GM21576 (cell line): Measurements from ENCODE around the gene PPARA.
"Not testable (repeated sequence)": the region's sequence is repeated elsewhere in the genome, so short reads cannot be mapped to it uniquely, and the experiment has no call there.

Source experiments
- ATAC-seq: cut with Tn5 transposase; IDR thresholded peaks from one replicate; pipeline ENCODE4 v1.9.1; 2021; ENCODE audit warnings: mild to moderate bottlenecking, moderate library complexity; ENCODE audit not compliant: unreplicated experiment

The PPARA gene

DNA sequence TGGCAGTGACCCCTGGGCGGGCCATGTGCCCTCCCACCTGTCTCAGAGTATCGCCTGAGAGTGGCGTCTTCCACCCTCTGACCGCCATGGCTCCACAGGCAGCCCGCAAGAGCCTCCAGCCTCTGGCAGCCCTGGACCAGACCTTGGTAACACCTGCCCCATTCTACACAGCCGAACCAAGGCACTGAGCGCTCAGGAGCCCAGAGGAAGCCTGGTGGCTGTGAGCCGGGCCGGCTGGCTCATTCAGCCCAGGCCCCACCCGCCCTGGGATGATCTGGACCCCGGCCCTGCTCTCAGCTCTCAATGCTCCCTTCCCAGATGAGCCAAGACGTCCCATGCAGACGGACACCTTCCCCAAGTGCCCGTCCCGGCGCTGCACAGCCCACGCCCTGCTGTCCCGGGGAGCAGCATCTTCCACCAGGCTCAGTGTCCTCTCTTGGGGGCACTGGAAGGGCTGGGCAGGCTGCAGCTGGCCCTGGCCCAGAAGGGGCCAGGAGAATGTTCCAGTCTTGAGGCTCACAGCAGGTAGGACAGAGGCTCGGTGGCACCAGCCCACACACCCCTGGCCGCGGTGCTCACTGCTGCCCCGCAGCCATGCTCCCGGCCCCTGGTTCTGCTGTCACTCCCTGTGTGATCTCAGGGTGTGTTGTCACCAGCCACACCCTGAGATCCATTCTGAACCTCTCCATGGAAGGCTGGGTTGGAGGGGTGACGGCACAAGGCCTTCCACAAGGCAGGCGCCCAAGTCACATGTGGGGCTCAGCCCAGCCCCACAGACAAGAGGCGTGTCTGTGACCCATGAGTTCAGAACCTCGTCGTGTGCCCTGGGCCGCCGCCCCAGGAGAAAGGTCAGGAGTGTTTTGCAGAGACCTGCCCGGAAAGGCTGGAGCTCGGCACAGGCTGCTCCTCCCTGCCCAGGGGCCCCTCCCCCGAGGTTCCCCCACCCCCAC is 24.2 kb upstream of the PPARA start:
- no peak for ATAC-seq

DNA sequence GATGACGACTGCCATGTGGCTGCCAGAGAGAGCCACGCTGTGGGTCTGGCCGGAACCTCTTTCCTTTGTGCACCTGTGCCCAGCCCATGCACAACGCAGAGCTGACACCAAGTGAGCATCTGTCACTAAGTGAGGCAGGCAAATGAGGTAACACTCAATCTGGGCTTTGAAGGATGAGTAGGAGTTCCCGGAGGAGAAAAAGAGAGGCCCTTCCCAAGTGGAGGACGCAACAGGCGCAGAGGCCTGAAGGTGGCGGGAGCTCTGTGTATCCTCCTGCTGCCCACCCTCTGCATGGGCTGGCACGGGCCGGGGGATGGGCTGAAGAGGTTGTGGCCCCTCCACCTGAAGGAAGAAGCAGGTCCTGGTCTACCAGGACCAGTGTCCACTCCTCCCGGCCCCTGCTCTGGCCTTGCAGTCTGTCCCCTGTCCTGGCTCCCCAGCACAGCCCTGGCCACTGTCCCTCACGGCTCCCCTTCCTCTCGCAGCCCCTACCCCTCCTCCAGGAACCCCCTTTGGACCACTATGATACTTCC is 23.4 kb upstream of the PPARA start:
- ATAC-seq: no peak

DNA sequence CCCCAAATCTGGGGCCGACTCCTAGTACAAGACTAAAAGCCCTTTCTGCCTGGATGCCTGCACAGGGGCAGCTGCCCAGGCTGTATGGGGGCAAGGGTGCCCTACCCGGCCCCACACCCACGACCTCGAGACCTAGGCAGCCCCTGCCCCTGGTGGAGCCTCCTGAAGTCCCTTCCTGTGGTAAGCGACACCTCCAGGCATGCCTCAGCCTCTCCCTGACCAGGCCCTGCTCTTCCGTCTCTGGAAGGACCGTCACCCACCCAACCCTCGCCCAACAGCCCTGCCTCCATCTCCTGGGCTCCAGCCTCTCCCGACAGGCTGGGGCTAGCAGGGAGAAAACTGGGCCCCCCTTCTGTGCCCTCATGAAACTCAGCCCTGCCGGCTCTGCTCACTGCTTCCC is 22.8 kb upstream of the PPARA start:
- no peak for ATAC-seq

DNA sequence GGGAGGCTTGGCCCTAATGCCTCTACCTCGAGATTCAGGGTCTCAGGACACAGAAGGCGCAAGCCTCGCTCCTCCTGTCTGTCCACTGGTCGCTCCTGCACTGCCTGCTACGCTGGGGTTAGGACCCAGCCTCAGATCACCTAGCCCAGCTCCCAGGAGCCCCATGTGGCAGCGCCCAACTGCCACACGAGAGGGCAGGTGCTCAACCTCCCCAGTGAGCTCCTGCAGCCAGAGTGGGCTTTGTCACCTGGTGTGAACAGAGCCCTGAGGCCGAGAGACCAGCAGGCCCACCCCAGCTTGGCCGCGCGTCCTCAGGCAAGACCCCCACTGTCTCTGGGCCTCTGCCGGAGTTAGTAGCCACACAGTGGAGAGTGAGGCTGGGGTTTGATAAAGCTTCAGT is 21.7 kb upstream of the PPARA start:
- ATAC-seq: no peak

DNA sequence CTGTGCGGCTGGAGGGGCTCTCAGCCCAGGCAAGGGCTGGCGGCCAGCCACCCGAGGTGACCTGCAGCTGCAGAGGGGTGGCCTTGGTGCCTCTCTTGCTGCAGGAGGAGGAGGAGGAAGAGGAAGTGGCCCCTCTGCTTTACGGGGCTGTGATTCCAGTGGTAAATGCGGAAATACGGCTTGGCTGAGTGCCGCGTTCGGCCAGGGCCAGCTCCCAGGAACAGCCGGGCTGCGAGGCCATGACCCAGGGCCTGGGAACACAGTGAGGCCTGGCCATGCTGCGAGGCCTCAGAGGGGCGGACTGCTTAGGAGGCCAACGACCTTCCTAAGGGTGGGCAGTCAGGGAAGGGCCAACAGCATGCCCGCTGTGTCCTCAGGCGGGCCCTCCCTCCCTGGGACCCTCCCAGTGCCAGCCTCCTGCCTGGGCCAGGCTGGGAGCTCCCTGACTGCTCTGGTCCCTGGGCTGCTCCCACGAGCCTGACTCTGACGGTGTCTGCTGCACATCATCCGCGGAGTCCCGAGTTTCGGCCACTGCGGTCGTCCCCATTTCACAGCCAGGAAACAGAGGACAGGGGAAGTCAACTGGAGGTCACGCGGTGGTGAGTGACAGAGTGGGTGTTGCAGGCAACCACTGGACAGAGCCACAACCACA is 20.8 kb upstream of the PPARA start:
- ATAC-seq: no peak

DNA sequence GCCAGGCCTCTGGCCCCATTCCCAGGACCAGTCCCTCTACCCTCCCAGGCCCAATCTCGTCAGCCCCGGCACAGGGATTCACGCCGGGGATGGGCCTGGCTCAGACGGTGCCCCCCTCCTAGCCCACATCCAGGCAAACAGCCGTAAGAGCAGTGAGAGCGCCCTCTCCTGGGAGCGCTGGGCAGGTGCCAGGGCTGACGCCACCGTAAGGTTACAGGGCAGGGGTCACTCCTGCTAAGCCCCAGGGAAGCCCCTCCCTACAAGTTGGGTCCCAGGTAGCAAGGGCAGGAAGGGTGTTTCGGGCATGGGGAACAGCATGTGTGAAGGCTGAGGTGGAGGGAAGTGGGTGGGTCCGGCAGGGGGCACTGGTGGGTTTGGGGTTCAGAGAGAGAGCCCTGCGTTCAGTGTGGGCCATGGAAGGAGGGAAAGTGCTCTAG is 19.2 kb upstream of the PPARA start:
- ATAC-seq: no peak

DNA sequence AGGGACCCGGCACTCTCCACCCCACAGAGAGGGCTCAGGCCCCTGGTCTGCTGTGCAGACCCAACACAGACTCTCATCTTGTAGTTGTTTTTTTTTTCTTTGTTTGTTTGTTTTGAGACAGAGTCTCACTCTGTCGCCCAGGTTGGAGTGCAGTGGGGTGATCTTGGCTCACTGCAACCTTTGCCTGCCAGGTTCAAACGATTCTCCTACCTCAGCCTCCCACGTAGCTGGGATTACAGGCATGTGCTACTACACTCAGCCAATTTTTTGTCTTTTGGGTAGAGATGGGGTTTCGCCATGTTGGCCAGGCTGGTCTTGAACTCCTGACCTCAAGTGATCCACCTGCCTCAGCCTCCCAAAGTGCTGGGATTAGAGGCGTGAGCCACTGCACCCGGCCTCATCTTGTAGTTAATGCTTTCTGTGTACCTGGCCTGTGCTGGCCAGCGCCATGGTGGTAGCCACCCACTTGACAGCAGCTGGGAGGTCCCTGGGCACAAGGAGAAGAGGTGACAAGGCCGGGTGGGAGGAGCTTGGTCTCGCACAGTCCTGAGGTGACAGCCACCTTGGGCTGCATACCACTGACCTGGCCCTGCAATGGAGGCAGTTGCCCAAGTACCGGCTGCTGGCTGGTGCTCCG is 18.0 kb upstream of the PPARA start:
- ATAC-seq: not testable (repeated sequence)

DNA sequence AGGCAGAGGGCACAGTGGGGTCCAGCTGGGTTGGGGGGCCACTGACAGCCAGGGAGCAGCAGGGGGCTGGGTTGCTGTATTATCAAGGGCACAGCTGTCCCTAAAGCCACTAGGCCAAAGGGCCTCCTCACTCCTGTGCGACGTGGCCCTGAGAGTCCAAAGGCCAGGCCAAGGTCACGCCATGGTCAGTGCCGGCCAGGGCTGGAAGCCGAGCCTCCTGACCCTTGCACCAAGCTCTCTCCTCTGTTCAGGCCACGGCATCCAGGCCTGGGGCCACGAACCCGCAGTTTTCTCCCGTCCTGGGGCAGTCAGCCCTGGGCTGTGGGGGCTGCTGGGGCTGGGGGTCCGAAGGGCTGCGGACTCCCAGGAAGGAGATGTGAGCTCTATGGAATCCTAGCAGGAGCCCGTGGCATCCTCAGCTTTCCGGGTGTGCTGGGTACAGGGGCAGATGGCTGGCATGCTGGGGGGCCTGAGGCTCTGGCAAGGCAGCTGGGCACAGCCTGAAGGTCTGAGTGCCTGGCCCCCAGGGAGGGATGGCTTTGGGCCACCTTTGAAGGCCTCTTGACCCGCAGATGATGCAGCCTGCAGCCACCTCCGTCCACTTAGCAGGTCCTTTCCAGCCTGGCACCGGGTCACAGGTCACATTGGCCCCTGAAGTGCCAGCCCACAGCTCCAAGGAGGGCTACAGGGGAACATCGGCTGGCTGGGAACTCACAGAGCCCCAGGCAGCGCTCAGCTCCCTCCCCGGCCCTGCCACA is 17.3 kb upstream of the PPARA start:
- no peak for ATAC-seq

DNA sequence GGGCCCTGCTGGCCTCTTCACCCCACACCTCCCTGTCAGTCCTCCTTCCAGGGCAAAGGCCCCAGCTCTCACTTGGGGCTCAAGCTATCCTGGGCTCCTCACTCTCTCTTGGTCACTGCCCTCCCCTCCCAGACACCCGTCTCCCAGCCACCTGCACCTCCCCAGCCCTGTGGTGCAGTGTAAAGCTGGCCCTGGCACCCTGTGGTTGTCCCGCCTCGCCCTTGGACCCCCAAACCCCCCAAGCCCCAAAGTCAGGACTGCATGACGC is 16.8 kb upstream of the PPARA start:
- ATAC-seq: no peak

DNA sequence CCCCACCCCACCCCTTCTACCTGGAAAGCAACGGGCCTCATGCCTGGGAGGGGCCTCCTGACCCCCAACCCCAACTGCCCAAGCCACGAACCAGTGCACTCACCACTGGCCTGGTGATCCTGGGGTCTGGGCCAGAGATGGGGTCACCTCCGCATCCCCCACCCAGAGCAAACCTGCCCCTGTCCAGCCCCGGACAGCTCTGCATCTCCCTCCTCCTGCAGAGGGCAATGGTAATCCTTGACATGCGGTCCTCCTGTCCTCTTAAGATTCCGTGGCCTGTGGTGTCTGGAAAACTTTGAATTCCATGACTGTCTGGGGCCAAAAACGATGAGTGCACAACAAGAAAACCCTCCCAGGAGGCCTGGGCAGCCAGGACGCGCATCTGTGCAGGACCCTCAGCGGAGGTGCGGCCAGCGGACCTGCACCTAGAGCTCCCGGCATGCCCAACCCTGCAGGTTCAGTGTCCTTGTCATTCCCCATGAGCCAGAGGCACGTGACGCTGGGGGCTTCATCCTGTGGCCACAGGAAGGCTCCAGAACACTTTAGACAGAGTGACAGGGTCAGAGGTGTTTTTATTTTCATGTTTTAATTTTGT is 16.1 kb upstream of the PPARA start:
- no peak for ATAC-seq

DNA sequence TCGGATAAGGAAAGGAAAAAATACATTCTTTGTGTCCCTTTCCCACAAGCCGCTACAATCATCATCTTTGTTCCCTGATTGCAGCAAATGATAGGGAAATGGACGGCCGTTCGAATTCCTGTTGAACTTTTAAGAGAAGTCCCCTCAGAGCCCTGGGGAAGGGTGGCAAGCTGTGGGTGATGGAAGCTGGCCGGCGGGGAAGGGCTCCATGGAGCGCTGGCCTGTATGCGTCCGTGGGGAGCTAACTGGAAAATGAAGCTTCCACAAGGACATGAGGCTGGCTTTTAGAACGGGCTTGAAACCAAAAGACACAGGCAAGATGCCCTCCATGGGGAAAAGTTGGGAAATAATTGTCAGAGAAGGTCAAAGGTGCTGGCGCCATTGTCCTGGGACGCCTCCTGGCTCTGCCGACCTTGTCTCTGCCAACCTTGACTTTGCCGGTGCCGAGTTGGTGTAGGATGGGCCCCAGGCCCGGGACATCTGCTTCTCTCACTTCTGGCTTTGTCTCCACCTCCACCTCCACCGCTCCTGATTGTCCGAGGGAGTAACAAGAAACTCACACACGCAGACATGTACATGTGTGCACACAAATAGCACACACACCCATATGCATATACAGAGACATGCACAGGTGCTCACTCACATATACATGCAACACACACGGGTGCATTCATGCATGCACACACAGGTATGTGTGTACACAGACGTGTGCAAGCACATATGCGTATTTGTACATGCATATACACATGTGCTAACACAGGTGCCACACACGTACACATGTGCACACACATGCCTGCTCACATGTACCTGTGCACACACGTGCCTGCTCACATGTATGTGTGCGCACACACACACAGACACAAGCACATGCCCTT is 14.5 kb upstream of the PPARA start:
- no peak for ATAC-seq

DNA sequence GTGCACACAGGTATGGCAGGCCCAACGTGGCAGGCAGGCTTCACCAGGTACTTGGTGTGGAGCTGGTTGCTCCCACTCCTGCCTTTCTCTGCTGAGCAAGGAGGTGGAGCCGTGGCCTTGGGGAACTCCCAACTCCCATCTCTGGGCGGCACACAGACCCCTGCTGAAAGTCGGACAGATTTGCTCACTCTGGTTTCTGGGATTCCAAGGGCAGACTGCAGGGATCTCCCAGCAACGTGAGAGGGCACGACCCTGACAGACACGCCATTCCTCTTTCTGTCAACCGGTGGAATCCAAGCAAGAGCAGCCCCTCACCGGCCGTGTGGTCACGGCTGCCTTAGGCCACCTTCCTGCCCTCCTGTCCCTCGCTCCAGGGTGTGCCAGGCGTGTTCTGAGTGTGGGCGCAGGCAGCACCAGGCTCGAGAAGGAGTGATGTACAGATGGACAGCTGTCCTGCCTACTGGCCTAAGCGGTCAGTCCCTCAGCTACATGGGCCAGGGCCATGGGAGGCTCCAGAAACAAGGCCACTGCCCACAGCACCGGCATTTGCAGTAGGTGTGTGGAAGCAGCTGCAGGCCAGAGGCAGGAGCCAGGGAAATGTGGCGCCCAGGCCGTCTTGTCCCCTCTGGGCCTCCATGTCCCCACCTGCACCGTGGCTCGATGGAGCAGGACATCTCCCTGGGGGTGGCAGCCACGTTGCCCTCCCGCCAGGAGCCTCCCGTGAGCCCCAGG is 13.7 kb upstream of the PPARA start:
- ATAC-seq: no peak

DNA sequence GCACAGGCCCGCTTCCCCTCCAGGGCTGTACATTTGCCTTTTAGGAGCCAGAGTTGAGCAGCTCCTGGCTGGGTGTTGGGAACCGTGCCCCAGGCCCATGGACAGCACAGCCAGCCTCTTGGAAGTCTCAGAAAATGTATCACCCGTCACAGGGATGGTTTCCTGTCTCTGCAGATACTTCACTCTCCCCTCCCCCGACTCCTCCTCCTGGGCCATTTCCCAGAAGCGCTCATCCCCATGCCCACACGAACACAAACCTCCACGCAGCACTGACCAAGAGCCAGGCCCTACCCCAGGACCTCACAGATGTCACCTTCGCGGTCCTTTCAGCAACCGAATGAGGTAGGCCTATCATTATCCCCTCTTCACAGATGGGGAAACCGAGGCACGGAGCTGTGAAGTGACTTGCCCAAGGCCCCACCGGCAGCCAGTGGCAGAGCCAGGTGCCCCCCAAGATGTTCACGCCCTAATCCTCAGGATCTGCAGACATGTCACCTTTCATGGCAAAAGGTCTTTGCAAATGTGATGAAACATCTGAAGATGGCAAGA is 13.0 kb upstream of the PPARA start:
- ATAC-seq: no peak

DNA sequence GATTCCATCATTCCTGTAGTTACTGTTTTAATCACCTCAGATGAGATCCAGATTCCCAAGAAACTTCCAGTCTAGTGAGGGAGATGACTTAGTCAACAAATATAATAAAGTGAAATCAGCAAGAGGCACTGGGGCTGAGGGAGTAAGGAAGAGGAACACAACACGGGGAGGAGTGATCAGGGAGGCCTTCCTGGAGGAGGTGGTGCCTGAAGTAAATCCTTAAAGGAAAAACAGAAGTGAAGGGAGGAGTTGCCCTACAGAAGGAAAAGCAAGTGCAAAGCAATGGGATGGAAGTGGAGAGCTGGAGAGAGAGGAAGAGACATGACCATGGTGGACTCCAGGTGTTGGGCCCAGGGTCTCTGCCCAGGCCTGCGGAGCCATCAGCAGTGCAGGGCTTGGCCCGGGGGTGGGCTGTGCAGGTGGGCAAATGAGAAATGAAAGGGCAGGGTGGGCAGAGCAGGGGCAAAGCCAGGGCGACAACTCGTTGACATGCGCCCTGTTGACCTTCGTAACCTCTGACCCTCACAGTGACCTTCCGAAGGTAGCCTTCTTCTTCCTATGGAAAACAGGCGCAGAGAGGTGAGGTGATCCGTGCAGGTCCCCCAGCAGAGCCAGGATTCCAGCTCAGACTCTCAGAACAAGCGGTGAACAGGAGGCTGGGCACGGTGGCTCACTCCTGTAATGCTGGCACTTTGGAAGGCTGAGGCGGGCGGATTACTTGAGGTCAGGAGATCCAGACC is 12.1 kb upstream of the PPARA start:
- no peak for ATAC-seq

DNA sequence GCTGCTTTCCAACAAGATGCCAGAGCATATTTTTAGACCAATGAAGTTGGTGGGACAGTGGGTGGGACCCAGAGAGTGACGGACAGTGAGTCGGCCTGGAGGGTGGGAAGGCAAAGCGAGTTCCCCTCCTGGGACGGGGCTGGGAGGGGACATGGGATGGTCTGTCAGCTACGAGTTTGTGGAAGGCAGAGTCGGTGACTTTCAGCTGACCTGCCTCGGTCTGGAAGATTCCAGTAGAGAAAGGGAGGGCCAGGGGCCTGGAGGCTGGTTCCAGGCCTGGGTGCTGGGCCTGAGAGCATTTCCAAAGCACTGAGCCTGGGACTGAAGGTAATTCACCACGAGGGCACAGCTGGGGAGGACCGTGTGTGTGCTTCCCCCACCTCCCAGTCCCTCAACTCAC is 10.9 kb upstream of the PPARA start:
- not testable (repeated sequence) for ATAC-seq

DNA sequence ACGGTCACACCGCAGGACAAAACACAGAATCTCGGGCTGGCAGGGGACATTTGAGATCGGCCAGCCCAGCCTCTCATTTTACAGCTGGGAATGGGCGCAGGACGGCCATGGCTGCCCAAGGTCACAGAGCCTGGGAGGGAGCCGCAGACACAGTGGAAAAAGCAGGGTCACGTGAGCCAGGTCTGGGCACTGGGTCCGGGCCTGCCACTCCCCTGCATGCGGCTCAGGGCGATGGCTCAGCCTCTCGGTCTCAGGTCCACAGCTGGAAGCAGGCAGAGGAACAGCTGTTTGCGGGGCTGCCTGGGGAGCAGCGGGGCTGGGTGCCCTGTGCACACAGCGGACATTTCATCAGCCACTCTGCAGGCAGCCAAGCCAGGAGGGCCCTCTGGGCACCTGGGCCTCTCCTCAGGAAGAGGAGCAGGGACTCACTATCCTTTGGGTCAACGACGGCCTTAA is 10.4 kb upstream of the PPARA start:
- no peak for ATAC-seq

DNA sequence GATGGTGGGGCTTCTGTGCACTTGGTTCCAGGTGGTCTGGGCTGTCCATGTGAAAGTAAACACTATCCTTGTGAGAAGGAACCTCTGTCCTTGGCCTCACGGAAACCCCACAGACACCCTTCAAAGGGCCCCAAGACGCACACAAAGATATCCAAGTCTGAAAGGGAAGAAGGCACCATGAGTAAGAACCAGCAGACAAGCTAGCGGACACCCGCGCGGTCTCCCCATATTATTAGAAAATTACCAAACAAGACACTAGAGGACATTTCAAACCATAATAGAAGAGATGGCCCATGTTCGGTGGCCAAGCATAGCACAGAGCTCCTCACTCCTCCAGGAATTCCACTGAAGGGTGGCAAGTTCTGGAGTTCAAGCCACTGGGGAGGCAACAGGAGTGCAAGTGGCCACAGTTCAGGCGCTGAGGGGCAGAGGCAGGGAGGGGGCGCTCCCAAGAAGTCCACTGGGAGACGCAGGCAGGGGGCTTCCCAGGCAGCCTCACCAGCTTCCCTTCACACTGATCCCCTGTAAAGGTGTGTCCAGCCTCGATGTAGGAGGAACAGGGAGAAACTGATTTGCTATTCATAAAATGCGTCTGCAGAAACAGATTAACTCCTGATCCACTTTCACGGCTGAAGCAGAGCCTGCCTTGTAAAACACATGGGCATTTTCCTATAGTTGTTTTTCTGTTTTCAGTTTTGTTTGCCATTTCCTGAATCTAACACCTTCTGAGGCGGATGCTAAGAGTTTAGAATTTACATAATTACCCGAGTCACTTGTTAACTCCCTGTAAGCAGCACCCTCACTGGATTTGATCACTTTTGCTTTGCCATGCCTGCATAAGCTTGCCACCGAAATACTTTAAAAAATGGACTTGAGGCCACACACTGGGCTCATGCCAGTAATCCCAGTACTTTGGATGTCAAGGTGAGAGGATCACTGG is 9.1 kb upstream of the PPARA start:
- no peak for ATAC-seq
